Muscle layer of colon (tissue), 2 donors: Measurements from ENCODE around the gene SIRPD.
"Not testable (repeated sequence)": the region's sequence is repeated elsewhere in the genome, so short reads cannot be mapped to it uniquely, and the experiment has no call there.

Experiments
- H3K27ac ChIP-seq: one replicate; pipeline ENCODE4 v1.7.0; 2013; ENCODE audit warnings: low read depth, mild to moderate bottlenecking, low read length, moderate library complexity
- H3K27me3 ChIP-seq, 2 donors: one replicate each; pipeline ENCODE4 v1.7.0; 2013; ENCODE audit warnings: low read length in 2 of 2, mild to moderate bottlenecking in 2 of 2; ENCODE audit not compliant: insufficient read depth in 2 of 2, control insufficient read depth in 1 of 2
- H3K36me3 ChIP-seq: one replicate; pipeline ENCODE4 v1.7.0; 2013; ENCODE audit warnings: mild to moderate bottlenecking, low read length; ENCODE audit not compliant: insufficient read depth
- H3K4me1 ChIP-seq: one replicate; pipeline ENCODE4 v1.7.0; 2013; ENCODE audit warnings: mild to moderate bottlenecking, low read length; ENCODE audit not compliant: insufficient read depth
- H3K4me3 ChIP-seq, 2 donors: one replicate each; pipeline ENCODE4 v1.7.0; 2013; ENCODE audit warnings: low read length in 2 of 2, low read depth in 1 of 2, mild to moderate bottlenecking in 1 of 2, moderate library complexity in 1 of 2
- H3K9ac ChIP-seq: one replicate; pipeline ENCODE4 v1.7.0; 2013; ENCODE audit warnings: low read length
- H3K9me3 ChIP-seq: one replicate; pipeline ENCODE4 v1.7.0; 2013; ENCODE audit warnings: mild to moderate bottlenecking, low read length
- donor health status: abdominal sarcoma.
- donor health status: Adenocarcinoma of cecum.

SIRPD gene

DNA sequence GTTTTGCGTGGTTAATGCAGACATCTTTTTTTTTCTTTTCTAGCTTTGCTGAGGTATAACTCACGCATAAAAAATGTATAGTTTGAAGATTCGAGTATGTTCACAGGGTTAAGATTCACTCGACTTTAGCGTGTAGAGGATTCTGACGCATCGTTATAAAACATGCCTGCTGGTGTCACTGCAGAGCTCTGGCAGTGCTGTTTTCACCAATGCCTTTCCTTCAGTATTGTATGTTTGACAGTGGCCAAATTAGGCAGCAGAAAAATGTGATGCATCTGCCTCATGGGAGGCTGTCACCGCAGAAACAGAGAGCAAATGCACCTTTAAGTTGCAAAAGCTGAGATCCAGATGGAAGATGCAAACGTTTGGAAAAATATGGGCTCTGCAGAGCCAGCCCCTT is 48.3 kb downstream of the SIRPD start:
- H3K9ac ChIP-seq, result no peak overlapping the region
- H3K4me3 ChIP-seq, result no peak overlapping the region
- H3K4me1 ChIP-seq, result no peaks in the 10 kb centered on the region
- H3K36me3 ChIP-seq, result no peaks in the 10 kb centered on the region
- H3K27me3 ChIP-seq, result peaks cover 0 to 3% of the 10 kb centered on the region in 2 donors
- H3K9me3 ChIP-seq, result no peaks in the 10 kb centered on the region
- H3K27ac ChIP-seq, result no peak overlapping the region

- Histone ChIP-seq H3K4me3 (no peak overlapping the region), H3K9ac (no peak overlapping the region), H3K9me3 (no peaks in the 10 kb centered on the region), H3K27ac (no peak overlapping the region), H3K36me3 (no peaks in the 10 kb centered on the region), H3K27me3 (peaks cover 0 to 3% of the 10 kb centered on the region in 2 donors), H3K4me1 (no peaks in the 10 kb centered on the region)
Measured at GRCh38 chr20:1508574-1508973, 48.9 kb downstream of the SIRPD start.

GRCh38 chr20:1507276-1507675 is 50.2 kb downstream of the SIRPD start:
- H3K9me3 ChIP-seq, result no peaks in the 10 kb centered on the region
- H3K4me3 ChIP-seq, result no peak overlapping the region
- peaks cover 0 to 3% of the 10 kb centered on the region in 2 donors for H3K27me3 ChIP-seq
- no peaks in the 10 kb centered on the region for H3K36me3 ChIP-seq
- H3K27ac ChIP-seq, result no peak overlapping the region
- no peaks in the 10 kb centered on the region for H3K4me1 ChIP-seq
- H3K9ac ChIP-seq, result no peak overlapping the region

DNA sequence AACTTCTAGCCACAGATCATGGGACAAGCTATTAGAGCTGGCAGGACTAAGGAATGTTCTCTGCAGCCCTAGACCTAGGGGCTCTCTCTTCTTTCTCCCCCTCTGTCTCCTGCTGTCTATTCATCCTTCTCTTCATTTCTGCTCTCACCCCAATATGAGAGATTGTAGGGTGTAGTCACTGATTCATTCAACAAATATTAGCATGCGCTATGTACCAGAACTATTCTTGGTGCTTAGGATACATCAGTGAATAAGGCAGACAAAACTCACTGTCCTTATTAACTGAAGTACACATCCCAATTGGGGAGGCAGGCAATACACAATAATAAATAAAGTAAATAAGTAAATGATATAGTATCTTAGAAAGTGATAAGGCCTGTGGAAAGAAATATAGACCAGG is 51.6 kb downstream of the SIRPD start:
- no peaks in the 10 kb centered on the region for H3K9me3 ChIP-seq
- no peak overlapping the region for H3K4me3 ChIP-seq
- H3K27ac ChIP-seq, result no peak overlapping the region
- H3K27me3 ChIP-seq, result peaks cover 0 to 3% of the 10 kb centered on the region in 2 donors
- H3K9ac ChIP-seq, result no peak overlapping the region
- H3K4me1 ChIP-seq, result no peaks in the 10 kb centered on the region
- H3K36me3 ChIP-seq, result no peaks in the 10 kb centered on the region

DNA sequence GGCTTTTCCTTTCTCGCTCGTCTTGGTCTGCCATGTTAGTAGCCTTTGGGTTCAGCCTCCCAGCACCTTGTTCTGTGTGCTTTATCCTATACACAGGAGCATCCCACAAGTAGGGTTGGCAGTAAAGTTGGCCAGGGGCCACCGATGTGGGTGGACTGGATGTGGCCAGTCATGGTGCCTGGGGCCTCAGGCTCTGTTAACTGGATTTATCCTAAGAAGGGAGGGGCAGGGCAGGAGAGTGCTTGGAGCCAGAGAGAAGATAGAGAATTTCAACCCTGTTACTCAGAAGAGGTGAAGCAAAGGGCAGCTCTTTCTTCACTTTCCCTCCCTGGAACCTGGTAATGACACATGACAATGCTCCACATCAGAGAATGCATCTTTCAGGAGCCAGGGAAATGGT is 52.1 kb downstream of the SIRPD start:
- no peaks in the 10 kb centered on the region for H3K9me3 ChIP-seq
- no peaks in the 10 kb centered on the region for H3K4me1 ChIP-seq
- H3K27ac ChIP-seq, result no peak overlapping the region
- no peak overlapping the region for H3K4me3 ChIP-seq
- peaks cover 0 to 3% of the 10 kb centered on the region in 2 donors for H3K27me3 ChIP-seq
- H3K36me3 ChIP-seq, result no peaks in the 10 kb centered on the region
- H3K9ac ChIP-seq, result no peak overlapping the region

DNA sequence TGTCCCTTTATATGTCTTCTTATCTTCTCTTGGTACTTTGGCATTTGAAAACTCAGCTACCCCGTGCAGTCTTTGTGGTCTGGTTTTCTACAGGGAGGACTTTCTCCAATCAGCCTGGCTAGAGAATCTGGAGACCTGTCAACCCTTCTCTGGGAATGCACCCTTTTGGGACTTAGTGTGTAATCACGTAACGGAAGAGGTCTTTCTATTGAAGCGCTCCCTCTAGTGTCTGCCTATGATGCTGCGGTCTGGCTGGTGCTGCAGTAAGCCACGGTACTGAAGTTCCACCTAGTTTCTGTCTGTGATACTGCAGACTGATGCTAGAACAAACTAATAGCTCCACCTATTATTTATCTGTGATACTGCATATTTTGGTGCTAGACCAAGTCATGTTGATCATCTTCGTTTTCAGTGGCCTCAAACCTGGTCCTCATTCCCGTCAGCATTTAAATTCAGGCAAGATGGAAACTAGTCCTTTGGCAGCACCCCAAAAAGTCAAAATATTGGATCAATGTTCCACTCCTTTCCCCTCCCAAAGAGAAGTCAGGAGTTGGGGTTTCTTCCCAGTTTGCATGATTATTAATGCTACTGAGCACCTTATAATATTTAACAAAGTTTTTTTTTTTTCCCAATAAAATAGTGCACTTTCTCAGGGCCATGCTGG is 53.8 kb downstream of the SIRPD start:
- no peaks in the 10 kb centered on the region for H3K27me3 ChIP-seq
- H3K36me3 ChIP-seq, result no peaks in the 10 kb centered on the region
- no peak overlapping the region for H3K27ac ChIP-seq
- H3K9ac ChIP-seq, result no peak overlapping the region
- H3K4me3 ChIP-seq, result no peak overlapping the region
- no peaks in the 10 kb centered on the region for H3K9me3 ChIP-seq
- H3K4me1 ChIP-seq, result no peaks in the 10 kb centered on the region

DNA sequence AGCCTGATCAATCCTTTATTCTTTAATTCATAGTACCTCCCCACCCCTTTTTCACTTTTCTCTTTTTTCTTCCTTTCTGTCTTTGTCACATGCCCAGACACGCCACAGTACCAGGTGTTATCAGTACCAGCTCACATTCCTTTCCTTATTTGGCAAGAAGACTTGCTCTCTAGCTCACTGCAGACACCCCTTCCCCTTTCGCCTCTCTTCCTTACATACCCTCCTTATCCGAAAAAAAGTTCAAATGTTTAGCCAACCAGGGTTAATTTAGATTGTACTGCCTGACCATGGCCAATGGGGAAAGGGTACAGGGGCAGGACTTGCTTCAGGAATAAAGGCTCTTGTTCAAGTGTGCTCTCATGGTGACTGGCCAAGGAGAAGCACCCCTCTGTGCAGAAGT is 57.0 kb downstream of the SIRPD start:
- H3K27ac ChIP-seq, result no peak overlapping the region
- H3K4me1 ChIP-seq, result no peaks in the 10 kb centered on the region
- H3K9me3 ChIP-seq, result no peaks in the 10 kb centered on the region
- no peak overlapping the region for H3K4me3 ChIP-seq
- no peaks in the 10 kb centered on the region for H3K36me3 ChIP-seq
- H3K27me3 ChIP-seq, result no peaks in the 10 kb centered on the region
- H3K9ac ChIP-seq, result no peak overlapping the region

- no peak overlapping the region for H3K9ac ChIP-seq
- H3K27ac ChIP-seq, result no peak overlapping the region
- no peaks in the 10 kb centered on the region for H3K27me3 ChIP-seq
- no peaks in the 10 kb centered on the region for H3K36me3 ChIP-seq
- no peak overlapping the region for H3K4me3 ChIP-seq
- H3K4me1 ChIP-seq, result no peaks in the 10 kb centered on the region
- no peaks in the 10 kb centered on the region for H3K9me3 ChIP-seq
Measured at GRCh38 chr20:1499528-1500420, 57.7 kb downstream of the SIRPD start.

DNA sequence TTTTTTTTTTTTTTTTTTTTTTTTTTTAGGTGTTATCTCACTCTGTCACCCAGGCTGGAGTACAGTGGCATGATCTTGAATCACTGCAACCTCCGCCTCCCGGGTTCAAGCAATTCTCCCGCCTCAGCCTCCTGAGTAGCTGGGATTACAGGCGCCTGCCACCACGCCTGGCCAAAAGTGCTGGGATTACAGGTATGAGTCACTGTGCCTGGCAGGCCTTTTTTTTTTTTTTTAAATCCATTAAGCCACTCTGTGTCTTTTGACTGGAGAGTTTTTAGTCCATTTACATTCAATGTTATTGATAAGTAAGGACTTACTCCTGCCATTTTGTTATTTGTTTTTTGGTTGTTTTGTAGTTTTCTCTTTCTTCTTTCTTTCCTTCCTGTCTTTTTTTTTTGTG is 60.1 kb downstream of the SIRPD start:
- H3K9me3 ChIP-seq, H3K27me3 ChIP-seq, H3K36me3 ChIP-seq, H3K4me1 ChIP-seq, H3K27ac ChIP-seq, H3K4me3 ChIP-seq, H3K9ac ChIP-seq: not testable (repeated sequence)

DNA sequence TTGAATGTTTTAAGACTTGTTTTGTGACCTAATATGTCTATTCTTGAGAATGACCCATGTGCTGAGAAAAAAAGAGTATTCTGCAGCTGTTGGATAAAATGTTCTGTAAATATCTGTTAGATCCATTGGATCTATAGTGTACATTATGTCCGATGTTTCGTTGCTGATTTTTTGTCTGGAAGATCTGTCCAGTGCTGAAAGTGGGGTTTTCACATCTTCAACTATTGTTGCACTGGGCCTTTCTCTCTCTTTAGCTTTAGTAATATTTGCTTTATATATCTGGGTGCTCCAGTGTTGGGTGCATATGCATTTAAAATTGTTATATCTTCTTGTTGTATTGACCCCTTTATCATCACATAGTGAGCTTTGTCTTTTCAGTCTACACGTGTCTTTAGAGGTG is 60.6 kb downstream of the SIRPD start:
- Histone ChIP-seq H3K27me3 (no peaks in the 10 kb centered on the region), H3K36me3 (no peaks in the 10 kb centered on the region), H3K27ac (no peak overlapping the region), H3K9me3 (no peaks in the 10 kb centered on the region), H3K4me3 (no peak overlapping the region), H3K4me1 (no peaks in the 10 kb centered on the region), H3K9ac (no peak overlapping the region)

DNA sequence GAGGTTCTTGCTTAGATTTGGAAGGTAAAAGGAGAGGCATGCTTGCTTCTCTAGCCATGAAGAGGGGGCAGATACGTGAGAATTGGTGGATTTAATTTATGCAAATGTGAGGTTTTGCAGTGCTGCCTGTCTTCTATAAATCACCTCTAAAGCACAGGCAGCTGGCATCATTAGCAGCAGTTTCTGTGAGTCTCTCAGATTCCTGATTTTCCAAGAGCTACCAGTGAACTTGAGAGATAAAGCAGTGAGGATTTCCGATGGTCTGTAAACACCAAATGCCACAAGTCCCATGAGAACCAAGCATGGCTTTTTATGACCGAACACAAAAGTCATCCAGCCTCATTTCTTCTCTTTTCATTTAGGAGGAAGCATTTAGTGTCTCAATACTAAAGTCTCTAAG is 63.1 kb downstream of the SIRPD start:
- Histone ChIP-seq H3K9me3 (no peaks in the 10 kb centered on the region), H3K4me1 (no peaks in the 10 kb centered on the region), H3K27ac (no peak overlapping the region), H3K36me3 (no peaks in the 10 kb centered on the region), H3K9ac (no peak overlapping the region), H3K4me3 (no peak overlapping the region), H3K27me3 (no peaks in the 10 kb centered on the region)

DNA sequence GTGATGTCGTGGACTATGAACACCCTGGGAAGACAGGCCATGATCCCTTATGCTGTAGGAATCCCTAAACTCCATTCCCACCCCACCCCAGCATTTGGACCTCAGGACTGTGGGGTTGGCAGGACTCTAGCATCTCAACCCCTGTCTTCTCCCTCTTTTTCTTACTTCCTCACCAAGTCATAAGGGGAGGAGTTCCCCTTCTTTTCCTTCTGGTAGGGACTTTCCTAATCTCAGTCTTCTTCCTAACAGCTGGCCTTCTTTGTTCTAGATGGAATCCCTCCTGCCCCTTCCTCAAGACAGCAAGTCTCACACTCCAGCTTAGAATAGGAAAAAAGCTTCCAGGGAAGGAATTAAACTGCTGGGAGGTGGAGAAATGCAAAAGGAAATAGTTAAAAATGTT is 64.0 kb downstream of the SIRPD start:
- Histone ChIP-seq H3K4me1 (no peaks in the 10 kb centered on the region), H3K4me3 (no peak overlapping the region), H3K27me3 (no peaks in the 10 kb centered on the region), H3K36me3 (no peaks in the 10 kb centered on the region), H3K9ac (no peak overlapping the region), H3K9me3 (no peaks in the 10 kb centered on the region), H3K27ac (no peak overlapping the region)
